GM19395 (cell line): ENCODE measurements around the gene STX8.
A peak's percentile ranks its signal among the peaks of the same experiment; 100 is the strongest.
"Not testable (repeated sequence)": the region's sequence is repeated elsewhere in the genome, so short reads cannot be mapped to it uniquely, and the experiment has no call there.

ENCODE experiments used
- ATAC-seq: cut with Tn5 transposase; IDR thresholded peaks from one replicate; pipeline ENCODE4 v1.9.1; 2021; ENCODE audit warnings: mild to moderate bottlenecking, moderate library complexity; ENCODE audit not compliant: unreplicated experiment

The STX8 gene

DNA sequence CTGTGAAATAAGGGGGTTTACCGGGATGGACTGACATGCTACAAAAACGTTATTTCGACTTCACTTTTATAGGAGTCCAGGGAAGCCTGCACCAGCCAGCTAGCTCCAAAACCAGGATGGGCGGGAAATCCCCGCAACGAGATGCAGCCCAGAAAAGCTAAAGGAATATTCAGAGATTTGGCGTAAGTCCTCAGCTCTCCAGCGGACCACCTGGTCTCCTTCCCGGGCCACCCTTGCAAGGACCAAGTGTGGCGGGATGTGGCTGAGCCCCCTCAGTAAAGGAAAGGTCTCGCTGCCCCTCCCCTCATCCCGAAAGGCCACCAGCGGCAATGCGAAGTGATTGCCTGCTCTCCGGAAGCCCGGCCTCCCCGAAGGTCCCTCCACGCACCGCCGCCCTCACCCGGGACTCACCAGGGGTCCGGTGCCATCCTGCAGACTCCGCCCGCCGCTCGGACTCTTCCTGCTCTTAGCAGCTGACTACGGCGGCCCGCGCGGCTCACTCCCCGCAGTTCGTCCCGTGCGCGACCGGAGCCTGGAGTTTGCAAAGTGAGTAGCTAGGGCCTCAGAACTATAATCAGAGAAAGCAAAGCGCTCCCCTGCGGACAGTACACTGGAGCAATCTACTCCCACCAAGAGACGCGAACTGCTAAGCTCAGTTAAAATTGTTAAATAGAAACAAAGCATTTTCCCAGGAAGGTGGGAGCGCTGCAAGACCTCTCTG is at the start of gene STX8:
Gene STX8, minus strand, starts transcription at position 440 of the 721 bp plus-strand sequence. Its CDS starts 12 bp downstream, at position 428.
- peak; percentile 77 for ATAC-seq

DNA sequence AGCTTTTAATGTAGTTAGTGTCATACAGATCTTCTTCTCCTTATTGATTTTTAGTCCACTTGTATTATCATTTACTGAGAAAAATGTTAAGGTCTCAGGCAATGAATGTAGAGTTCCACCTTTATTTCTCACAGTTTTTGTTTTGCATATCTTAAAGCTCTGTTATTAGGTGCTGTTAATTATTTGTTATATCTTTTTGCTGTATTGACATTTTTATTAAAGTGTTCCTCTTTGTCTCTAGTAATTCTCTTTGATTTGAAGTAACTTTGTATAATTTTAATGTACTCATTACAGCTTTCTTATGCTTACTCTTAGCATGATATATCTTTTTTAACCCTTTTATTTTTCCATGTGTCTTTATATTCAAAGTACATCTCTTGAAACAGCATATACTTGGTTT is 47.3 kb upstream of the STX8 start:
- ATAC-seq, result no peak

- ATAC-seq, result no peak
Measured at GRCh38 chr17:9615486-9615885, 39.9 kb upstream of the STX8 start.

DNA sequence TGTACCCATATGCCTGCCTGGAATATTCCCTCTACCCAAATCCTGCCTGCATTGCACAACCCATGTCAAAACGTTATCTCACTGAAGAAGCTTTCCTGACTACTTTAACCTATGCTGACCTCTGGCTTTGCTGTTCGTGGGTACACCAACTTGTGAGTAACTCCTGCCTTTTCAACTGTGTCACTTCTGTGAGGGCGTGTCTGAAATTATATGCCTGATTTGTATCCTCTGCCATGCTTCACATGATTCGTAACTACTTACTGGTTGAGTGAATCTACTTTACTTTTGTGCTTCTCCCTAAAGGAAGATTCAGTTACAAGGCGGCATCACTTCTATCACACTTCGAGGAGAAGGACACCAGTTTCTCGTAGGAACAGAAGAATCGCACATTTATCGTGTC is 36.4 kb upstream of the STX8 start:
- ATAC-seq, result no peak

GRCh38 chr17:9611557-9611956 is 35.9 kb upstream of the STX8 start:
- no peak for ATAC-seq

- not testable (repeated sequence) for ATAC-seq
Measured at GRCh38 chr17:9607058-9607457, 31.4 kb upstream of the STX8 start.

DNA sequence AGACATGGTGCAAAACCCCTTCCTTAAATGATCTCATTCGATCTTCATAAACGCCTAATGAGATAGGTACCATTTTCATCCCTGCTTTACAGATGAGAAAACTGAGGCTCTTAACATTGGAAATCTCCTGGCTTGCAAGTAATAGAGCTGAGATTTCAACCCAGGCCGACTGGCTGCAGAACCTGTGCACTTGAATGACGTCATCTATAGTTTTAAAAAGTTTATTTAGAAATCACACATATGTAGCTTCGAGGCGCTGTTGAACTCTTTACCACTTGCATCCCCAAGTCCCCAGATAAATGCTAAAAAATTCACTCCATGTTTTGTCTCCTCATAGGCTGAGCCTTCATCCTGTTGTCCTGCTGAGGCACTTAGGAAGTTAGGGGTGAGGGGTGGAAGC is 30.8 kb upstream of the STX8 start:
- ATAC-seq, result no peak

- not testable (repeated sequence) for ATAC-seq
Measured at GRCh38 chr17:9604583-9604982, 29.0 kb upstream of the STX8 start.

- no peak for ATAC-seq
Measured at GRCh38 chr17:9598661-9599060, 23.0 kb upstream of the STX8 start.

DNA sequence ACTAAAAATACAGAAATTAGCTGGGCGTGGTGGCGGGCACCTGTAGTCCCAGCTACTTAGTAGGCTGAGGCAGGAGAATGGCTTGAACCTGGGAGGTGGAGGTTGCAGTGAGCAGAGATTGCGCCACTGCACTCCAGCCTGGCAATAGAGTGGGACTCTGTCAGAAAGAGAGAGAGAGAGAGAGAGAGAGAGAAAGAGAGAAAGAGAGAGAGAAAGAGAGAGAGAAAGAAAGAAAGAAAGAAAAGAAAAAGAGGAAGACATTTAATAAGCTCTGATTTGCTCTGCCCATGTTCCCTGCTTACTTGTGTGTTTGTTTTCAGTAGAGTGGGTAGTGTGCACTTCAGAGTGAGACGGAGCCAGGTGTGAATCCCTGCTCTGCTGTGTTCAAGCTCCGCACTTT is 22.0 kb upstream of the STX8 start:
- not testable (repeated sequence) for ATAC-seq

DNA sequence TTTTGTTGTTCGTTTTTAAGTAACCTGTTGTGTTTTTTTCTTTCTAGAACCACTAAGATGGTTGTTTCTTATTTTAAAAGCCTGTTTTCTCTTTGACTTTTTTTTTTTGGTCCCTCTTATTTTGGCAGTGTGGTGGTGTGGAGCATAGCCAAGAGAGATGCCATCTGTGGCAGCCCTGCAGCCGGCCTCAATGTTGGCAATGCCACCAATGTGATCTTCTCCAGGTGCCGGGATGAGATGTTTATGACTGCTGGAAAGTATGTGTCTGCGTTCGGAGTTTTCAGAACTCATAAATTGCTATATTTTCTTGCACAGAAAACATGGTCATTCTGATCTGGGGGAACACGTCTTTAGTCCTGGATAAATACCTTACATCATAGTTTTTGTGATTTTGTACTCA is 18.4 kb upstream of the STX8 start:
- ATAC-seq, result no peak

- ATAC-seq, result no peak
Measured at GRCh38 chr17:9587969-9588656, 12.5 kb upstream of the STX8 start.

GRCh38 chr17:9577373-9577709 is 1.7 kb upstream of the STX8 start:
- no peak for ATAC-seq

DNA sequence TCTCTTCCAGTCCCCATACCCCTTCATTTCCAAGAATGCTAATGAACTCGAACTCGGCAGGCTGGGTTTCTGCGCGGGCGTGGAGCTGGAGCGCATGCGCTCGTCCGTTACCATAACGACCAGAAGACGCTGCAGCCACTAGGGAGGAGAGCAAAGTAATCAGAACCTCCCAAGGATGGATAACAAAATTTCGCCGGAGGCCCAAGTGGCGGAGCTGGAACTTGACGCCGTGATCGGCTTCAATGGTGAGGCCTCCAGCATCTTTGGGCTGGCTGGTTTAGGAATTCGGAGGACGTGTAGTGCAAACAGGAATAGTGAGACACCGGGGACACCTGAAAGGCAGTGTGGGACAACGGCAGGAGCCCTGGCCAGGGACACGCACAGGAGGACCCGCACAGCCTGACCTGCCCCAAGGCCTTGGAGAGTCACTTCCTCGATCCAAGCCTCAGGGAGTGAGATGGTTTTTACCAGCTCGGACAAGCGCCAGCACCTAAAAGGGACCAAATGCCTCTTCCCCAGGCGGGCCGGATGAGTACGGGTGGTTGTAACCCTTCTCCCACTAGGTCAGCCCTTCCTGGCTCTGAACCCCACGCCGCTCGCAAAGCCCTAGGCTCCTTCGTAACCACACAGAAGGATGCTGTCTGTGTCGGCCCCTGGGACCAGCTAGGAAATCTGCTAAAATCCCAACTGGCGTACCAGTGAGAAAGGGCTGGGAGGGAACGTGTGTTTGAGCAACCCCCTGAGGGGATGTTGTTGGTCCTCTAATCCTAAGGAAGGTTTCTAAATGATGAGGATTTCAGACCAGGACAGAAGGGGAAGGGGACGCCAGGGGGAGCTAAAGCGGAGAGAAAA is 1.1 kb upstream of the STX8 start, which contains the start of gene CFAP52:
Gene CFAP52, plus strand, starts transcription at position 122 of the 852 bp plus-strand sequence. Its CDS starts 54 bp downstream, at position 176.
- peak; percentile 60 for ATAC-seq

DNA sequence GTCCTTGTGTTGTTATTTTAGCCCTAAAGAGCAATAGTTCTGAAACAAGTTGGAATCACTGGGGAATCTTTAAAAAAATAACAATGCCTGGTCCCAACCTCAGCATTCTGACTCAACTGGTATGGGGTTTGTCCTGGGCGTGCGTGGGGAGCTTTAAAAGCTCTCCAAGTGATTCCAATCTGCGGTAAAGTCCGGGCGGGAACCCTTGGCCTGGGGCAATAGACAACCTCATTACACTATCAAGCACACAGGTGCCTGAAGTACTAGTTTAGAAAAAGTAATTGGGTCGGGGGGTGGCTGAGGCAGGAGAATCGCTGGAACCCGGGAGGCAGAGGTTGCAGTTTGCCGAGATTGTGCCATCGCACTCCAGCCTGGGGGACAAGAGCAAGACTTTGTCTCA is 4.4 kb downstream of the STX8 start:
- no peak for ATAC-seq

DNA sequence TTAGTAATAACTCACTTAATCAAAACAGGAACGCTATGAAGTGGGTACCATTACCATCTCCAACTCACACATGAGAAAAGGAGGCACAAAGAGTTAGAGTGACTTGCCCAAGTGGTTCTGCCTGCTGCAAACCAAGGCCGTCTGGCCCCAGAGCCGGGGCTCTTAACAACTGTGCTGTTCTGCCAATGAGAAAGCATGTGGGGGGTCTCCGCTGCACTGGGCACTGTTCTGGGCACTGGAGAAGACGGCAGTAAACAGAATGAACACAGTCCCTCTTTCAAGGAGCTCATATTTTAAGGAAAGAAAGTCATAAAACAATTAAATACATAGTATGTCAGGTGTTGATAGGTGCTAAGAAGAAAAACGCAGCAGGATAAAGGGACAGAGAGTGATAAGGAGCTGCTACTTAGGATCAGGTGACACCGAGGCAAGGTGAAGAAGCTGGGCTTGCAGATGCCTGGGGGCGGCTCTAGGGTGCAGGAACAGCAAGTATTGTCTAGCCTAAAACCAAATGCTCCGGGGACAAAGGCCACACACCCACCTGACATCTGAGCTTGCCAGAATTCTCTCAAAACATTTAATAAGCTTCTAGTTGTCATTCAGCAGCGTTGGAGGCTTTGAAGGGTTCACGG is 6.5 kb downstream of the STX8 start:
- no peak for ATAC-seq

DNA sequence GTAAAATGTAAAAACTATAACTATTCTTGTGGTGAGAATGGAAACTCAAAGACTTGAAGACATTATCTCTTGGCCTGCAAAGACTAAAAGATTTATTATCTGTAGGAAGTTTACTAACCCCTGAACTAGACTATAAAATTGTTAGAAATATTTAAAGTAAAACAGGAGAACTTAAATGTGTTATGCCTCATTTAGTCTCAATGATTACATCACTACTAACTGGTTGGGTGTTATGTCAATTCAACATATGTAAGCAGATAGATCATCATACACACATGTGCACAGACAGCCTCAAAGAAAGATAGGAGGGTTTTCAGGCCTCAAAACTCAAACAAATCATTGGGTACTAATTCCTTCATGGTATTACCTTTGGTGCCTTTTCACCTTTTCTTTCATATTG is 7.6 kb downstream of the STX8 start:
- ATAC-seq, result no peak

DNA sequence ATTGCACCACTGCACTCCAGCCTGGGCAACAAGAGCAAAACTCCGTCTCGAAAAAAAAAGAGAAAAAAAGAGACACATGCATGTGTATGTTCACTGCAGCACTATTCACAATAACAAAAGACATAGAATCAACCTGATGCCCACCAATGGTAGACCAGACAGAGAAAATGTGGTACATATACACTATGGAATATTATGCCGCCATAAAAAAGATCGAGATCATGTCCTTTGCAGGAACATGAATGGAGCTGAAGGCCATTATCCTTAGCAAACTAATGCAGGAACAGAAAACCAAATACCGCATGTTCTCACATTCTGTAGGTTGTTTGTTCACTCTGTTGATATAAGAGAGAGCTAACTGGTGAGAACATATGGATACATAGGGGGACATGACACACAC is 8.9 kb downstream of the STX8 start:
- not testable (repeated sequence) for ATAC-seq

- ATAC-seq, result no peak
Measured at GRCh38 chr17:9566067-9566466, 9.6 kb downstream of the STX8 start.

- ATAC-seq, result no peak
Measured at GRCh38 chr17:9564104-9564503, 11.5 kb downstream of the STX8 start.

GRCh38 chr17:9557857-9558256 is 17.8 kb downstream of the STX8 start:
- no peak for ATAC-seq
